ENCODE data around the gene WFIKKN1.

Gene WFIKKN1

GRCh38 chr16:636206-637080, 5.7 kb downstream of the WFIKKN1 start, which contains the start of gene METTL26 (continued):
- TF ChIP-seq PRDM10 (tag by site-specific recombination; IDR thresholded peaks at IDR 0.05), result peak; percentile 69
- peak; percentile 79 for TF ChIP-seq ZFP37 (tag by site-specific recombination; IDR thresholded peaks at IDR 0.05)
- no peak for TF ChIP-seq ZNF133 (tag by site-specific recombination; IDR thresholded peaks at IDR 0.05)
- TF ChIP-seq ZNF404 (tag by site-specific recombination; IDR thresholded peaks at IDR 0.05), result no peak
- peak; percentile 58 for TF ChIP-seq ZFP69B (tag by site-specific recombination; IDR thresholded peaks at IDR 0.05)
- no peak for TF ChIP-seq ZNF510 (tag by site-specific recombination; IDR thresholded peaks at IDR 0.05; ENCODE audit: insufficient replicate concordance)
- TF ChIP-seq ZNF16 (tag by site-specific recombination; IDR thresholded peaks at IDR 0.05; ENCODE audit: low read depth), result no peak
- TF ChIP-seq ZNF777 (tag by site-specific recombination; IDR thresholded peaks at IDR 0.05; ENCODE audit: borderline replicate concordance), result peak; percentile 61; the same call in 1 of the 2 replicates
- TF ChIP-seq SALL2 (tag by site-specific recombination; IDR thresholded peaks at IDR 0.05; ENCODE audit: borderline replicate concordance), result no peak
- TF ChIP-seq ZNF837 (tag by site-specific recombination; IDR thresholded peaks at IDR 0.05), result no peak
- no peak for TF ChIP-seq ZNF114 (tag by site-specific recombination; IDR thresholded peaks at IDR 0.05)
- peak; percentile 99 for TF ChIP-seq ZNF76 (tag by site-specific recombination; IDR thresholded peaks at IDR 0.05; ENCODE audit: borderline replicate concordance, low read depth)
- TF ChIP-seq ZNF529 (tag by site-specific recombination; IDR thresholded peaks at IDR 0.05; ENCODE audit: insufficient replicate concordance), result no peak
- no peak for TF ChIP-seq ZNF211 (tag by site-specific recombination; IDR thresholded peaks at IDR 0.05; ENCODE audit: low read depth)
- no peak for TF ChIP-seq KLF7 (tag by site-specific recombination; IDR thresholded peaks at IDR 0.05; ENCODE audit: borderline replicate concordance)
- TF ChIP-seq ZNF747 (tag by site-specific recombination; IDR thresholded peaks at IDR 0.05), result no peak
- TF ChIP-seq ZNF768 (tag by site-specific recombination; IDR thresholded peaks at IDR 0.05), result peak; percentile 2; the same call in 1 of the 2 replicates
- no peak for TF ChIP-seq ZBTB1 (tag by site-specific recombination; IDR thresholded peaks at IDR 0.05)
- TF ChIP-seq ZNF2 (tag by site-specific recombination; IDR thresholded peaks at IDR 0.05), result peak; percentile 96
- no peak for TF ChIP-seq ZNF621 (tag by site-specific recombination; IDR thresholded peaks at IDR 0.05)
- TF ChIP-seq ZBTB11 (tag by site-specific recombination; conservative IDR thresholded peaks at IDR 0.05; ENCODE audit: low read depth), result peak; percentile 76
- TF ChIP-seq ZNF223 (tag by site-specific recombination; IDR thresholded peaks at IDR 0.05), result no peak
- TF ChIP-seq ZSCAN5A (tag by site-specific recombination; IDR thresholded peaks at IDR 0.05), result 0 out of 2 replicates have a peak, but pooled peaks have one; percentile 16
- TF ChIP-seq ZNF354C (tag by site-specific recombination; IDR thresholded peaks at IDR 0.05; ENCODE audit: borderline replicate concordance, low read depth), result no peak
- no peak for TF ChIP-seq ZNF560 (tag by site-specific recombination; IDR thresholded peaks at IDR 0.05; ENCODE audit: borderline replicate concordance)
- TF ChIP-seq KLF16 (tag by site-specific recombination; IDR thresholded peaks at IDR 0.05), result peak; percentile 96
- TF ChIP-seq ZBTB8A (tag by site-specific recombination; IDR thresholded peaks at IDR 0.05), result peak; percentile 99
- TF ChIP-seq HOXD13 (CRISPR knock-in tag; IDR thresholded peaks at IDR 0.05; ENCODE audit: borderline replicate concordance), result 0 out of 2 replicates have a peak, but pooled peaks have one; percentile 21
- peak; percentile 62 for TF ChIP-seq ZNF580 (tag by site-specific recombination; IDR thresholded peaks at IDR 0.05)
- TF ChIP-seq ZNF184 (tag by site-specific recombination; IDR thresholded peaks at IDR 0.05), result peak; percentile 48; the same call in 1 of the 2 replicates
- 0 out of 2 replicates have a peak, but pooled peaks have one; percentile 75 for TF ChIP-seq REPIN1 (tag by site-specific recombination; IDR thresholded peaks at IDR 0.05; ENCODE audit: low read depth)
- TF ChIP-seq ZNF624 (tag by site-specific recombination; IDR thresholded peaks at IDR 0.05), result no peak

All from HEK293 (cell line).